T-cell (primary cell): ENCODE results near the gene REPIN1. TPM values are rescaled to one million over a fixed set of nuclear protein-coding genes. Genes with fewer than 3 reads are reported as not detected.
A peak's percentile ranks its signal among the peaks of the same experiment; 100 is the strongest.

ENCODE experiments used
- ATAC-seq, 4 experiments: fragments of 200-7000 bp in 3 of 4; fragments of 150-1000 bp in 1 of 4; cut with Tn5 transposase; replicated peaks in 1 of 4; 1 replicate in 3 of 4; 2 replicates in 1 of 4; pipeline ENCODE4 v1.10.0; 2021; ENCODE audit warnings: moderate library complexity in 3 of 4, mild to moderate bottlenecking in 2 of 4, moderate number of reproducible peaks in 1 of 4
- CTCF ChIA-PET, 2 donors: fragments of 300-600 bp; sonication (Branson Sonifier 250); formaldehyde crosslinking; loops; one replicate each; lab custom pipeline; 2022; ENCODE audit warnings: antibody characterized with exemption in 2 of 2; lab: Charles Lee
- POLR2A ChIA-PET, 2 donors: fragments of 300-600 bp; sonication (Branson Sonifier 250); formaldehyde crosslinking; loops; one replicate each; lab custom pipeline; 2022; ENCODE audit warnings: antibody characterized with exemption in 2 of 2; lab: Charles Lee
- DNase-seq, 35 experiments: peaks; one replicate each; pipeline versions ENCODE4 v3.0.0 to v3.0.0-alpha.2; 2013 to 2023
- H3K27ac ChIP-seq: one replicate; pipeline ENCODE4 v1.5.1; 2013; ENCODE audit warnings: low read length
- H3K27me3 ChIP-seq, 2 experiments: replicated peaks in 1 of 2; 1 replicate in 1 of 2; 2 replicates in 1 of 2; pipeline versions ENCODE4 v1.6.1 to v1.7.0; 2013; ENCODE audit warnings: low read length in 1 of 2, mixed read lengths in 1 of 2; ENCODE audit not compliant: control insufficient read depth in 2 of 2, insufficient read depth in 2 of 2; ENCODE audit errors: extremely low read depth in 1 of 2
- H3K36me3 ChIP-seq, 2 donors: 1 replicate in 1 of 2; 2 replicates in 1 of 2; pipeline versions ENCODE4 v1.6.1 to v1.7.0; 2013; ENCODE audit warnings: low read length in 1 of 2; ENCODE audit not compliant: control insufficient read depth in 2 of 2, insufficient read depth in 1 of 2; ENCODE audit errors: extremely low read depth in 1 of 2
- H3K4me1 ChIP-seq, 2 experiments: 1 replicate in 1 of 2; 2 replicates in 1 of 2; pipeline versions ENCODE4 v1.6.1 to v1.7.0; 2013; ENCODE audit warnings: low read length in 2 of 2, mixed read lengths in 1 of 2; ENCODE audit not compliant: insufficient read depth in 2 of 2, control insufficient read depth in 1 of 2; ENCODE audit errors: extremely low read depth in 1 of 2
- H3K4me3 ChIP-seq, 2 donors: 1 replicate in 1 of 2; 2 replicates in 1 of 2; pipeline versions ENCODE4 v1.5.1 to v1.7.0; 2013; ENCODE audit warnings: mild to moderate bottlenecking in 2 of 2, low read length in 1 of 2, moderate library complexity in 1 of 2; ENCODE audit not compliant: control insufficient read depth in 1 of 2; ENCODE audit errors: extremely low read depth in 1 of 2
- H3K9me3 ChIP-seq: 2 replicates; pipeline ENCODE4 v1.7.0; 2013
- H3K27ac Mint-ChIP-seq, 2 donors: one replicate each; pipeline ENCODE4 v1.8.0; 2020 to 2021; ENCODE audit warnings: mild to moderate bottlenecking in 2 of 2, mixed read lengths in 2 of 2
- H3K27me3 Mint-ChIP-seq, 2 donors: one replicate each; pipeline ENCODE4 v1.8.0; 2021 to 2022; ENCODE audit warnings: mixed read lengths in 2 of 2
- H3K36me3 Mint-ChIP-seq: one replicate; pipeline ENCODE4 v1.8.0; 2021; ENCODE audit warnings: mixed read lengths
- H3K4me1 Mint-ChIP-seq, 3 donors: one replicate each; pipeline ENCODE4 v1.8.0; 2020 to 2022; ENCODE audit warnings: mixed read lengths in 3 of 3, mild to moderate bottlenecking in 1 of 3
- H3K4me3 Mint-ChIP-seq, 3 donors: one replicate each; pipeline ENCODE4 v1.8.0; 2020 to 2022; ENCODE audit warnings: mild to moderate bottlenecking in 3 of 3, mixed read lengths in 3 of 3, moderate library complexity in 3 of 3
- H3K9me3 Mint-ChIP-seq, 3 donors: one replicate each; pipeline ENCODE4 v1.8.0; 2020 to 2022; ENCODE audit warnings: mixed read lengths in 3 of 3
- WGBS: methylation state at CpG from one replicate; pipeline ENCODE4 v1.1.5; 2013; ENCODE audit warnings: missing lambda C conversion rate; ENCODE audit not compliant: insufficient coverage; 5-methylcytosine and 5-hydroxymethylcytosine counted together
- total RNA-seq, 35 experiments: library from RNA in 6 of 35; stranded (reverse) in 6 of 35; fragments of 120-200 nt in 1 of 35; gene quantifications; one replicate each; pipeline versions ENCODE4 v1.2.1 to v1.2.4 and lab custom pipeline; 2013 to 2026

REPIN1 gene
- total RNA-seq, 5 donors from 2014 or later (not counting 1 experiment from before 2014, with no cell fraction given): 64.0 to 110 (median 101) TPM

DNA sequence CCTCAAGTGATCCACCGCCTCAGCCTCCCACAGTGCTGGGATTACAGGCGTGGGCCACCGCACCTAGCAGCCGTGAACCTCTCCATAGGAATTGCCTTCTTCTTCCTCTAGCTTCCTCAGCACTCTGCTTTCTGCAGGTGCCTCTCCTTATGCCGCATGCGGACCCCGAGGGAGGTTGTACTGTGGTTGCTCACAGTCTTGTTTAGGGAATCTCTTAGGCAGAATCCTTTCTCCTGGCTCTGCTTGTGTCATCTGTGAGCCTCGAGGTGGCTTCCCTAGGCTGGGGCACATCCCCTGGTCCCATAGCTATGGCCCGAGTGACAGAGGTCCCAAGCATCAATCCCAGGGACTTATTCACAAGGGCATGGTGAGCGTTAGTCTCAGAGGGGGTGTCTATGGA, 48.6 kb downstream of the REPIN1 start:
- 94% methylated on average over 4 of the region's 10 CpGs for WGBS
- DNase-seq: no peak
- H3K27ac ChIP-seq: no peak overlapping the region
- H3K27me3 Mint-ChIP-seq: no peaks in the 10 kb centered on the region
- no peak for ATAC-seq
- no peaks in the 10 kb centered on the region for H3K9me3 Mint-ChIP-seq
- CTCF ChIA-PET: no interaction called here
- no peak overlapping the region for H3K4me3 Mint-ChIP-seq
- peaks cover 0 to 4% of the 10 kb centered on the region in 2 donors for H3K36me3 ChIP-seq
- peaks cover 6% of the 10 kb centered on the region for H3K36me3 Mint-ChIP-seq
- POLR2A ChIA-PET: no interaction called here
- H3K4me1 Mint-ChIP-seq: peaks cover 7 to 10% (median 8%) of the 10 kb centered on the region in 3 donors
- no peaks in the 10 kb centered on the region for H3K9me3 ChIP-seq
- H3K4me1 ChIP-seq: peaks cover 2 to 7% of the 10 kb centered on the region in 2 experiments
- no peak overlapping the region for H3K27ac Mint-ChIP-seq
- no peak overlapping the region for H3K4me3 ChIP-seq
- no peaks in the 10 kb centered on the region for H3K27me3 ChIP-seq

DNA sequence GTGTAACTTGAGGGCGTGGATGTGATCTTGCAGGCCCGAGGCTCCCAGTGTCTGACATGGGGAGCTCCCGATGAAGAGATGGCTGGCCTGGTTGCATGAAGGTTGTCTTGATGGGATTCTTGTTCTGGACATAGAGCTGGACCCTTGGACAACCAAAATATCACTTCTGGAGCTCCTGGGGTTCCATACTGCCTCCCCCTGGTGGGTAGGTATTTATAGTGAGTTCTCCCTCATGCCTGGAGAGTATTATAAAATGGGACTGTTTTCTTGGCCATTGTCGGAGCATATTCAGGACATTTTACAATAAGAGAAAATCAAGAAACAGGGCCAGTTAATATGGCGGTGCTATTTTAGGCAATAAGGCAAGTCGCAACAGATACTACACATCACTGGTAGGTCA, 49.2 kb downstream of the REPIN1 start:
- no peaks in the 10 kb centered on the region for H3K9me3 ChIP-seq
- Mint-ChIP-seq H3K4me1 (peaks cover 7 to 10% (median 8%) of the 10 kb centered on the region in 3 donors), H3K9me3 (no peaks in the 10 kb centered on the region), H3K27me3 (no peaks in the 10 kb centered on the region), H3K4me3 (no peak overlapping the region), H3K36me3 (peaks cover 6% of the 10 kb centered on the region), H3K27ac (no peak overlapping the region)
- H3K27ac ChIP-seq: no peak overlapping the region
- ATAC-seq (no peak), DNase-seq (no peak)
- no peaks in the 10 kb centered on the region for H3K27me3 ChIP-seq
- peaks cover 2 to 7% of the 10 kb centered on the region in 2 experiments for H3K4me1 ChIP-seq
- no peak overlapping the region for H3K4me3 ChIP-seq
- POLR2A ChIA-PET: no interaction called here
- H3K36me3 ChIP-seq: no peaks in the 10 kb centered on the region
- CTCF ChIA-PET: interaction anchor here in 1 of 2 donors (0.8 kb wide), 1 partner anchor 590 kb away, joined by 3 read pairs; no protein-coding TSS in a partner anchor
- WGBS: 100% methylated on average over 2 of the region's 6 CpGs

DNA sequence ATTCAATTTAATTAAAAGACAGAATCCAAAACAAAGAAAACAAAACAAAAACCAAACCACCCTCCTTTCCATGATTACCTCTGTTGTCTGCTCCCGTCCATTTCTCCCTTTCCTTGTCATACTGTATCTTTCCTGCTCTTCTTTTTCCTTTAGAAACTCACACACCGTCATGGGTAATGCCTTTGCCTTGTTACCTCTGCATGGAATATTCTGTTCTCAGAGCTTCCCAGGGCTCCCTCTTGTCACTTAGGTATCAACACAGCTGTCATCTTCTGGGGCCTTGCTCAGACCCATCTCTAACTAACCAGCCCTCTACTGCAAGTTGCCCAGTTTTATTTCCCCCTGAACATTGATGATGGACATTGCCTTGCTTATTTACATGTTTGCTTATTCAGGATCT, 51.6 kb downstream of the REPIN1 start:
- H3K4me1 Mint-ChIP-seq: peaks cover 7 to 10% (median 8%) of the 10 kb centered on the region in 3 donors
- no peak overlapping the region for H3K27ac ChIP-seq
- ATAC-seq (no peak), DNase-seq (no peak)
- no peak overlapping the region for H3K4me3 ChIP-seq
- H3K4me1 ChIP-seq: peaks cover 2 to 7% of the 10 kb centered on the region in 2 experiments
- 78% methylated on average over 2 of the region's 2 CpGs for WGBS
- no peaks in the 10 kb centered on the region for H3K9me3 ChIP-seq
- ChIA-PET POLR2A (interaction anchor here in 1 of 2 donors (0.5 to 0.6 kb wide), 2 partner anchors 43 to 67 kb away, joined by 4 read pairs; no protein-coding TSS in a partner anchor), CTCF (interaction anchor here in 1 of 2 donors (1.0 kb wide), 1 partner anchor 62 kb away, joined by 4 read pairs; no protein-coding TSS in a partner anchor)
- no peaks in the 10 kb centered on the region for H3K36me3 Mint-ChIP-seq
- H3K27ac Mint-ChIP-seq: no peak overlapping the region
- H3K4me3 Mint-ChIP-seq: no peak overlapping the region
- H3K27me3 ChIP-seq: no peaks in the 10 kb centered on the region
- no peaks in the 10 kb centered on the region for H3K9me3 Mint-ChIP-seq
- H3K36me3 ChIP-seq: no peaks in the 10 kb centered on the region
- no peaks in the 10 kb centered on the region for H3K27me3 Mint-ChIP-seq

DNA sequence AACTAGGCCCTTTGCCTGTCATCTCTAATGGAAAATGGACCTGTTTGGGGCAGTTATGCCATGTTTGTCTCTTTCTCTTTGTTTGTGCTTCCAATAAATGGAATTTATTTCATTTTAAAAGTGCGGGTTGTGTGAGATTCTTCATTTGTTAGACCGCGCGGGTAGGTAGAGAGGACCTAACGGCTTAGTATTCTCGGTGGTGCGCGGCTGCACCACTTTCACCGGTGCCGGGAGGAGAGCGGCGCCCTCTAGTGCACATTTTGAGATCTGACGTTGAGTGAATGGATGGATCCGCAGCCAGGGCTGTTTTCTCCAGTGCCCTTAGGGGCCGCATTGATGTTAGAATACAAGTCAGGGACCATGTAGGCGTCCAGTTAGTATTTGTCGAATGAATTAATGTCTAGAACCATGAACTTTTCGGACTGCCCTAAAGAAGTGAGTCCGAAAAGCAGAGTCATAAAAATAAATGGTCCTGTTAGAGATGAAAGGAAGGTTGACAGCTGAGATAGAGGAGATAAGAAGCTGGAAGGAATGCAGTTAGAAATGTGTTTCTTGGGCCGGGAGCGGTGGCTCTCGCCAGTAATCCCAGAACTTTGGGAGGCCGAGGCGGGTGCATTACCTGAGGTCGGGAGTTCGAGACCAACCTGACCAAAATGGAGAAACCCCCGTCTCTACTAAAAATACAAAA, 52.5 kb downstream of the REPIN1 start:
- POLR2A ChIA-PET: no interaction called here
- Histone ChIP-seq H3K36me3 (no peaks in the 10 kb centered on the region), H3K27ac (no peak overlapping the region), H3K9me3 (no peaks in the 10 kb centered on the region), H3K27me3 (no peaks in the 10 kb centered on the region), H3K4me3 (no peak overlapping the region), H3K4me1 (peaks cover 2 to 7% of the 10 kb centered on the region in 2 experiments)
- H3K27me3 Mint-ChIP-seq: no peaks in the 10 kb centered on the region
- peak; percentile 67 to 92 (median 81) for DNase-seq
- peak; percentile 98 to 100 (median 100) for ATAC-seq
- H3K4me1 Mint-ChIP-seq: peaks cover 7 to 10% (median 8%) of the 10 kb centered on the region in 3 donors
- H3K9me3 Mint-ChIP-seq: no peaks in the 10 kb centered on the region
- CTCF ChIA-PET: interaction anchor here in 1 of 2 donors (0.5 kb wide), 1 partner anchor 16 kb away, joined by 4 read pairs; a partner anchor contains a TSS
- no peaks in the 10 kb centered on the region for H3K36me3 Mint-ChIP-seq
- 14% methylated on average over 22 of the region's 27 CpGs for WGBS
- H3K4me3 Mint-ChIP-seq: peak overlapping the region in 2 of 3 donors; percentile 6 to 54
- peak overlapping the region in 1 of 2 donors; percentile 1 for H3K27ac Mint-ChIP-seq

DNA sequence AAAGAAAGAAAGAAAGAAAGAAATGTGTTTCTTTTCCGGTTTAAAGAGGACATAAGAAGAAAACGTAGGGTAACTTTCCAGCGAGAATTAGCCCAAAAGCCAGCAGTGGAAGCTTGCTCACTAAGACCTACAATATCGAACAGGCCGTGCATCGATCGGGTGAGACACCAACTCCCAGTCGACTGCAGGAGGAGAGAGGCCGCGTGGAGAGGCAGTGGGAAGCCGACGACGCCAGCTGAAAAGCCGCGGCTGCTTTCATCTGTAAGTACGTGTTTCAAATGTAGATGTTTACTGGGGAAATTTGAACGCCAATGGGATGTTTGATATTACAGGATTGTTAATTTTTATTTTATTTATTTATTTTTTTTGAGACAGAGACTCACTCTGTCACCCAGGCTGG, 53.2 kb downstream of the REPIN1 start:
- no peak overlapping the region for H3K27ac ChIP-seq
- no peaks in the 10 kb centered on the region for H3K36me3 ChIP-seq
- H3K9me3 ChIP-seq: no peaks in the 10 kb centered on the region
- Mint-ChIP-seq H3K4me3 (no peak overlapping the region), H3K4me1 (peaks cover 7 to 10% (median 8%) of the 10 kb centered on the region in 3 donors), H3K36me3 (no peaks in the 10 kb centered on the region), H3K27ac (no peak overlapping the region), H3K9me3 (no peaks in the 10 kb centered on the region), H3K27me3 (no peaks in the 10 kb centered on the region)
- H3K27me3 ChIP-seq: no peaks in the 10 kb centered on the region
- POLR2A ChIA-PET: no interaction called here
- no peak for DNase-seq
- ATAC-seq: no peak
- 76% methylated on average over 10 of the region's 17 CpGs for WGBS
- peaks cover 2 to 7% of the 10 kb centered on the region in 2 experiments for H3K4me1 ChIP-seq
- CTCF ChIA-PET: no interaction called here
- H3K4me3 ChIP-seq: no peak overlapping the region
